ENCODE measurements around the gene PXDN.

DNA sequence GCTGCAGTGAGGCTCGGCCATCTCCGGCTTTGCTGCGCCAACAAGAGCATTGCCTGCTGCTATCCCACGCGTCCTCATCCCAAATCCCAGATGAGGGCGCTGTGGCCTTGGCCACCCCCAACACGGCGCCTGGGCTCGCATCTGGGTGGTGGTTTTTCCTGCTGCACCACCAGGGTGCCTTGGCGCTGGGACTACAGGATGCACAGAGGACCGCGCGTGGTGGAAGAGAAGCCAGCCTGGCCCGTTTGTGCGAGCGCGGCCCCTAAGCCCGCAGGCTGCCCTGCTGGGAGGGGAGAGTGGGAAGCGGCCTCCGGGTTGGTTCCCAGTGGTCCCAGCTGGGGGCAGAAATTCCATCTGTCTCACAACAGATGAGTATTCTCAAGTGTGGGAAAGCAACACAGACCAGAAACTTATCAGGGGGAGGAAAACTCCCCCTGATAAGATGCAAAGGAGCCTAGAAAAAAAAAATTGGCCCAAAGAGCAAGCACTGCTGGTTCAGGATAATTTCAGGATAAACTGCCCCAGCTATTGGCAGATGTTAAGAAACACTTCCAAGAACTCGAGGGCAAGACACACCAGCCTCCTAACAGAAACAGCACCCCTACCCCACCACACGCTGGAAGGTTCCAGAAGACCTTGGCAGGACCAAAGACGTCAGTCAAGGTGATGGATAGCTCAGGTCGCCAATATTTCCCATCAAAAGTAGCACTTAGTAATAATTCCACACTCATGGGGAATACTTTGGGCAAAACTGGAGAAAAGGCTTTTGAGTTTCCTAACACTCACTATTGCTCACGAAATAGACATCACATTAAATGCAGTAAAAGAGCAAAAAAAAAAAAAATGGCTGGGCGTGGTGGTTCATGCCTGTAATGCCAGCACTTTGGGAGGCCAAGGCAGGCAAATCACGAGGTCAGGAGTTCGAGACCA, 152.1 kb downstream of the PXDN start:
- TF ChIP-seq, protein P1, sequence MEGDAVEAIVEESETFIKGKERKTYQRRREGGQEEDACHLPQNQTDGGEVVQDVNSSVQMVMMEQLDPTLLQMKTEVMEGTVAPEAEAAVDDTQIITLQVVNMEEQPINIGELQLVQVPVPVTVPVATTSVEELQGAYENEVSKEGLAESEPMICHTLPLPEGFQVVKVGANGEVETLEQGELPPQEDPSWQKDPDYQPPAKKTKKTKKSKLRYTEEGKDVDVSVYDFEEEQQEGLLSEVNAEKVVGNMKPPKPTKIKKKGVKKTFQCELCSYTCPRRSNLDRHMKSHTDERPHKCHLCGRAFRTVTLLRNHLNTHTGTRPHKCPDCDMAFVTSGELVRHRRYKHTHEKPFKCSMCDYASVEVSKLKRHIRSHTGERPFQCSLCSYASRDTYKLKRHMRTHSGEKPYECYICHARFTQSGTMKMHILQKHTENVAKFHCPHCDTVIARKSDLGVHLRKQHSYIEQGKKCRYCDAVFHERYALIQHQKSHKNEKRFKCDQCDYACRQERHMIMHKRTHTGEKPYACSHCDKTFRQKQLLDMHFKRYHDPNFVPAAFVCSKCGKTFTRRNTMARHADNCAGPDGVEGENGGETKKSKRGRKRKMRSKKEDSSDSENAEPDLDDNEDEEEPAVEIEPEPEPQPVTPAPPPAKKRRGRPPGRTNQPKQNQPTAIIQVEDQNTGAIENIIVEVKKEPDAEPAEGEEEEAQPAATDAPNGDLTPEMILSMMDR (IDR thresholded peaks at IDR 0.05 in 2 of 3, conservative IDR thresholded peaks at IDR 0.05 in 1 of 3; ENCODE audit: control insufficient read depth in 2 of 3, extremely low read depth in 1 of 3, insufficient read depth in 1 of 3, low read depth in 3 of 3, low read length in 3 of 3): no peak
- TF ChIP-seq POLR2A (IDR thresholded peaks at IDR 0.05; ENCODE audit: low read depth, low read length): no peak
- TF ChIP-seq IKZF2 (IDR thresholded peaks at IDR 0.05): no peak

Measured in GM12878 (cell line).